ENCODE results near the gene ZNRF3.

GRCh38 chr22:28947125-28947524 lies 63.8 kb downstream of the ZNRF3 start:
- TF ChIP-seq CTCF (conservative IDR thresholded peaks at IDR 0.05; ENCODE audit: low read depth, low read length) (no peak), EZH2 (IDR thresholded peaks at IDR 0.05; ENCODE audit: low read length, unreplicated experiment) (no peak), EZH2phosphoT487 (IDR thresholded peaks at IDR 0.05; ENCODE audit: borderline replicate concordance, low read length) (no peak)
